IMR-90 (cell line): ENCODE data around the gene CALY. TPM values are rescaled to one million over a fixed set of nuclear protein-coding genes. Genes with fewer than 3 reads are reported as not detected.

Experiments used
- ATAC-seq: fragments of 200-7000 bp; cut with Tn5 transposase; 2 replicates; pipeline ENCODE4 v1.9.1; 2020; ENCODE audit warnings: low read depth, mild to moderate bottlenecking, moderate library complexity
- BruUV-seq: library from RNA; stranded (reverse); fragments of 400-500 nt; replicated peaks from 2 replicates; lab custom pipeline; 2021; lab: Mats Ljungman, UMichigan
- CTCF ChIA-PET: fragments of 300-600 bp; formaldehyde crosslinking; extraction: SDS; loops from one replicate; lab custom pipeline; 2021; ENCODE audit warnings: antibody characterized with exemption; lab: Yijun Ruan, JAX
- POLR2A ChIA-PET: fragments of 300-600 bp; sonication (Branson Sonifier 250); formaldehyde crosslinking; loops from one replicate; lab custom pipeline; 2022; ENCODE audit warnings: antibody characterized with exemption; ENCODE audit not compliant: unreplicated experiment; lab: Charles Lee
- DNase-seq: peaks from one replicate; pipeline ENCODE4 v3.0.0; 2013
- H2AFZ ChIP-seq: replicated peaks from 2 replicates; pipeline ENCODE3; 2013; ENCODE audit warnings: low read length, mild to moderate bottlenecking; ENCODE audit not compliant: poor library complexity
- H2AK5ac ChIP-seq: 2 replicates; pipeline ENCODE4 v1.6.1; 2013; ENCODE audit warnings: low read depth, low read length, inconsistent platforms
- H2AK9ac ChIP-seq: replicated peaks from 2 replicates; pipeline ENCODE3; 2013; ENCODE audit warnings: mild to moderate bottlenecking, low read depth, low read length, moderate library complexity; ENCODE audit not compliant: poor library complexity
- H2BK120ac ChIP-seq: 2 replicates; pipeline ENCODE4 v1.6.1; 2013; ENCODE audit warnings: low read depth, low read length, inconsistent platforms
- H2BK15ac ChIP-seq: 3 replicates; pipeline ENCODE4 v1.6.1; 2013; ENCODE audit warnings: low read depth, low read length, inconsistent platforms
- H2BK20ac ChIP-seq: 2 replicates; pipeline ENCODE4 v1.6.1; 2013; ENCODE audit warnings: low read depth, mild to moderate bottlenecking, inconsistent platforms, low read length, moderate library complexity
- H2BK5ac ChIP-seq: 2 replicates; pipeline ENCODE4 v1.6.1; 2013; ENCODE audit warnings: mild to moderate bottlenecking, low read depth, low read length, inconsistent platforms; ENCODE audit not compliant: poor library complexity, severe bottlenecking
- H3K14ac ChIP-seq: replicated peaks from 2 replicates; pipeline ENCODE4 v1.6.1; 2013; ENCODE audit warnings: low read depth, low read length, inconsistent platforms
- H3K18ac ChIP-seq: 2 replicates; pipeline ENCODE4 v1.6.1; 2013; ENCODE audit warnings: low read depth, low read length, control low read depth
- H3K23ac ChIP-seq: 2 replicates; pipeline ENCODE4 v1.6.1; 2013; ENCODE audit warnings: low read depth, low read length, inconsistent platforms
- H3K27ac ChIP-seq: 2 replicates; pipeline ENCODE4 v1.5.1; 2013; ENCODE audit warnings: mild to moderate bottlenecking, control low read depth, low read length; ENCODE audit not compliant: insufficient read depth
- H3K27me3 ChIP-seq: 2 replicates; pipeline ENCODE4 v1.6.1; 2013; ENCODE audit warnings: low read length; ENCODE audit not compliant: control insufficient read depth, insufficient read depth
- H3K36me3 ChIP-seq: 2 replicates; pipeline ENCODE4 v1.6.1; 2013; ENCODE audit warnings: low read length, mixed read lengths; ENCODE audit not compliant: control insufficient read depth, insufficient read depth
- H3K4ac ChIP-seq: 2 replicates; pipeline ENCODE4 v1.6.1; 2013; ENCODE audit warnings: low read depth, low read length, inconsistent platforms
- H3K4me1 ChIP-seq: 2 replicates; pipeline ENCODE4 v1.6.1; 2013; ENCODE audit warnings: low read length, mixed read lengths; ENCODE audit not compliant: control insufficient read depth, insufficient read depth
- H3K4me2 ChIP-seq: 2 replicates; pipeline ENCODE4 v1.6.1; 2013; ENCODE audit warnings: low read depth, mild to moderate bottlenecking, control low read depth, low read length, moderate library complexity
- H3K4me3 ChIP-seq: 2 replicates; pipeline ENCODE4 v1.5.1; 2013; ENCODE audit warnings: low read depth, mild to moderate bottlenecking, control low read depth, low read length, moderate library complexity; ENCODE audit not compliant: insufficient read depth
- H3K56ac ChIP-seq: 2 replicates; pipeline ENCODE4 v1.6.1; 2013; ENCODE audit warnings: low read length, inconsistent platforms; ENCODE audit not compliant: insufficient read depth; ENCODE audit errors: extremely low read depth
- H3K79me1 ChIP-seq, 2 experiments: 2 replicates each; pipeline ENCODE4 v1.6.1; 2013; ENCODE audit warnings: low read length in 2 of 2, inconsistent platforms in 1 of 2, low read depth in 1 of 2
- H3K9ac ChIP-seq: 2 replicates; pipeline ENCODE4 v1.6.1; 2013; ENCODE audit warnings: low read depth, low read length, control low read depth
- H3K9me1 ChIP-seq: 2 replicates; pipeline ENCODE4 v1.6.1; 2013; ENCODE audit warnings: low read length, inconsistent platforms; ENCODE audit not compliant: insufficient read depth
- H3K9me3 ChIP-seq: 2 replicates; pipeline ENCODE4 v1.6.1; 2013; ENCODE audit warnings: low read length; ENCODE audit not compliant: control insufficient read depth, insufficient read depth
- H4K20me1 ChIP-seq: 2 replicates; pipeline ENCODE4 v1.6.1; 2013; ENCODE audit warnings: low read length, inconsistent platforms; ENCODE audit not compliant: insufficient read depth
- H4K5ac ChIP-seq: 2 replicates; pipeline ENCODE4 v1.6.1; 2013; ENCODE audit warnings: mild to moderate bottlenecking, low read depth, low read length, control low read depth
- H4K8ac ChIP-seq, 2 experiments: 2 replicates each; pipeline ENCODE4 v1.6.1; 2013; ENCODE audit warnings: low read depth in 2 of 2, low read length in 2 of 2, control low read depth in 1 of 2, inconsistent platforms in 1 of 2
- H4K91ac ChIP-seq: 2 replicates; pipeline ENCODE4 v1.6.1; 2013; ENCODE audit warnings: low read depth, low read length, inconsistent platforms; ENCODE audit not compliant: insufficient read depth
- CEBPB ChIP-seq: IDR thresholded peaks from 2 replicates; pipeline ENCODE4 v1.6.1; 2012; ENCODE audit warnings: low read depth, low read length, improper control_type of control experiment
- FOS ChIP-seq: fragments of 150-350 bp; IDR thresholded peaks from 2 replicates; pipeline ENCODE4 v1.6.1; 2016; ENCODE audit warnings: low read depth, low read length
- NFE2L2 ChIP-seq: fragments of 150-350 bp; IDR thresholded peaks from 2 replicates; pipeline ENCODE4 v1.6.1; 2016; ENCODE audit warnings: low read depth, mild to moderate bottlenecking, low read length
- SMC3 ChIP-seq: fragments of 150-350 bp; IDR thresholded peaks from 2 replicates; pipeline ENCODE4 v1.6.1; 2016; ENCODE audit warnings: low read depth, mild to moderate bottlenecking, antibody characterized with exemption, low read length, moderate library complexity
- USF2 ChIP-seq: fragments of 150-350 bp; IDR thresholded peaks from 2 replicates; pipeline ENCODE4 v1.6.1; 2017; ENCODE audit warnings: mild to moderate bottlenecking, antibody characterized with exemption, low read length, low read depth
- WGBS, 2 experiments: methylation state at CpG; one replicate each; pipeline versions ENCODE4 v1.1.5 to v1.1.7; 2013; ENCODE audit warnings: missing lambda C conversion rate in 2 of 2; ENCODE audit not compliant: insufficient read length in 1 of 2; ENCODE audit errors: extremely low coverage in 2 of 2; 5-methylcytosine and 5-hydroxymethylcytosine counted together
- dilution Hi-C: fragments of 300-500 bp; cut with HindIII; formaldehyde crosslinking; loops from one replicate; pipeline ENCODE4 v1.14.3; 2018; ENCODE audit warnings: low sequenced_read_pairs; ENCODE audit not compliant: unreplicated experiment
- in situ Hi-C: fragments of 300-500 bp; cut with MboI; formaldehyde crosslinking; loops from 3 replicates; pipeline ENCODE4 v1.14.3; 2019; ENCODE audit warnings: low sequenced_read_pairs, inconsistent platforms, mixed read lengths
- intact Hi-C: fragments of 100-400 bp; cut with micrococcal nuclease; formaldehyde crosslinking; loops from 2 replicates; pipeline ENCODE4 v1.10.0; 2022
- polyA plus RNA-seq, 3 experiments: library from polyadenylated mRNA; depleted of rRNA; stranded (reverse); fragments of >200 nt; gene quantifications; 2 replicates each; pipeline ENCODE4 v1.2.3, GENCODE V29; 2012; ENCODE audit warnings: low replicate concordance in 1 of 3
- total RNA-seq: library from RNA; depleted of rRNA; stranded (reverse); fragments of >200 nt; gene quantifications from 2 replicates; pipeline ENCODE4 v1.2.3, GENCODE V29; 2012

The CALY gene
- total and polyA plus RNA-seq, 2 of the 4 experiments (the other 2 are of a cell fraction), result 0.34 TPM; not detected in 1

- Histone ChIP-seq H2BK15ac (no peak overlapping the region), H3K14ac (no peak overlapping the region), H3K4me1 (peaks cover 10% of the 10 kb centered on the region), H3K4me2 (no peak overlapping the region), H3K56ac (no peak overlapping the region), H2AK9ac (no peak overlapping the region), H4K8ac (no peak overlapping the region), H2AFZ (peak overlapping the region; percentile 11), H3K9me3 (no peaks in the 10 kb centered on the region), H4K91ac (no peak overlapping the region), H3K9me1 (0 out of 2 replicates have a peak, but pooled peaks cover 4% of the 10 kb centered on the region), H3K9ac (no peak overlapping the region), H3K79me1 (peaks cover 0 to 3% of the 10 kb centered on the region in 2 experiments; a peak in 1 of 4 replicates), H3K27me3 (peaks cover 9% of the 10 kb centered on the region), H2BK20ac (no peak overlapping the region), H3K4me3 (no peak overlapping the region), H3K27ac (no peak overlapping the region), H3K4ac (no peak overlapping the region), H2AK5ac (0 out of 2 replicates have a peak overlapping the region, but pooled peaks have one; percentile 9), H3K36me3 (peaks cover 27% of the 10 kb centered on the region), H4K5ac (no peak overlapping the region), H3K18ac (no peak overlapping the region), H2BK120ac (no peak overlapping the region), H2BK5ac (no peak overlapping the region), H3K23ac (no peak overlapping the region), H4K20me1 (peaks cover 7% of the 10 kb centered on the region; the same call in 1 of the 2 replicates)
- ChIA-PET POLR2A (no interaction called here), CTCF (no interaction called here)
- in situ Hi-C loops (no loop called here), intact Hi-C loops (no loop called here), dilution Hi-C loops (no loop called here)
- no TSS peak for BruUV-seq
- TF ChIP-seq CEBPB (no peak), FOS (no peak), SMC3 (no peak), NFE2L2 (no peak), USF2 (no peak)
- 69% methylated on average over 16 of the region's 25 CpGs; no CpG with 5 or more reads in 1 of the 2 experiments for WGBS, 2 experiments
- DNase-seq, result no peak
- ATAC-seq, result no peak
These were observed 59.3 kb downstream of the CALY start for GRCh38 chr10:133277277-133277992.
